UCSD-AML1 (cell line): ENCODE results near the gene RBPJ.
"Not testable (repeated sequence)": the region's sequence is repeated elsewhere in the genome, so short reads cannot be mapped to it uniquely, and the experiment has no call there.

ENCODE experiments used
- DNase-seq: peaks from one replicate; lab custom pipeline; 2025; ENCODE audit not compliant: unreplicated experiment; lab: John Stamatoyannopoulos, UW

Gene RBPJ

GRCh38 chr4:26331380-26331950 lies 10.7 kb downstream of the RBPJ start:
- DNase-seq: no peak

DNA sequence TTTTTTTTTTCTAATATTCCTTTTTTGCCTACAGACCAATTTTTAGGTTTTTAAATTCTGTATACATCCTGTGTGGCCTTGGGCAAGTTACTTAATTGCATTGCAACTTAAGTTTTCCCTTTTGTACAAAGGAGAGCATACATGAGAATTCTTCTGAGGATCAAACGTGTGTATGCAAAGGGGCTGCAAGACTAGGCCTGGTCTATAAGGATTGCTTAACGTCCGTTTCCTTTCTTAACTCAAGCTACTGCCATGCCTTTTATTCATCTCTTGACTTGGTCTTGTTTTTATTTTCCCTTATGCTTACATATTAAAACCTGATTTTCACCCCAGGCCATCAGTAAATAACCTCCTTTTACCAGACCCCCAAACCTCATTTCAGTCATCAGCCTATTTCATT lies 13.6 kb downstream of the RBPJ start:
- no peak for DNase-seq

DNA sequence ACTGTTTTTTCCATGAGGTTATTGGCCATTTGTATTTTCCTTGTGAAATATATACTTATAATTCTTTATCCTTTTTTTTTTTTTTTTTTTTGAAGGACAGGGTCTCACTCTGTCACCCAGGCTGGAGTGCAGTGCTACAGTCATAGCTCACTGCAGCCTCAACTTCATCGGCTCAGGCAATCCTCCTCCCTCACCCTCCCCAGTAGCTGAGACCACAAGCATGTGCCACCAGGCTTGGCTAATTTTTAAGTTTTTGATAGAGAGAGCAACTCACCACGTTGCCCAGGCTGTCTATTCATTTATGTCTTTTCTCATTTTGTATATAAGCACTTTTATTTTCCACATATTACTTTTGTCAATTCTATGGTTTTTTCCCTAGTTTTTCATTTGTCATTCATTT lies 16.8 kb downstream of the RBPJ start:
- no peak for DNase-seq

GRCh38 chr4:26342328-26343037 lies 21.7 kb downstream of the RBPJ start:
- no peak for DNase-seq

DNA sequence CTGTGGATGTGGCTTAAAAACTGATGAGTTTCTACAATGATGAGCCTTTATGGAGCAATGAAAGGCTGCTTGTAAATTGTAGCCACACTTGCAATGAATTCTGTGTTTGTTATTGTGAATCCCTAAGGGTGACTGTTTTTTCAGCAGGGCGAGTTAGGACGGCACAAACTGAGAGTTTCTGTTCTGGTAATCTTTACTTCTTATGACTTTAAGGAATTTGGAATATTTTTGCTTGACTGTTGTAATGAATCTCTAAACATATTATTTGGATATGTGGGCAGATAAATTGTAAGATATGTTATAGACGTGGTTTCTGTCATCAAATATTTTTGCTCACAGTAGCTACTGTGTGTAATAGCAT lies 22.2 kb downstream of the RBPJ start:
- DNase-seq: no peak

DNA sequence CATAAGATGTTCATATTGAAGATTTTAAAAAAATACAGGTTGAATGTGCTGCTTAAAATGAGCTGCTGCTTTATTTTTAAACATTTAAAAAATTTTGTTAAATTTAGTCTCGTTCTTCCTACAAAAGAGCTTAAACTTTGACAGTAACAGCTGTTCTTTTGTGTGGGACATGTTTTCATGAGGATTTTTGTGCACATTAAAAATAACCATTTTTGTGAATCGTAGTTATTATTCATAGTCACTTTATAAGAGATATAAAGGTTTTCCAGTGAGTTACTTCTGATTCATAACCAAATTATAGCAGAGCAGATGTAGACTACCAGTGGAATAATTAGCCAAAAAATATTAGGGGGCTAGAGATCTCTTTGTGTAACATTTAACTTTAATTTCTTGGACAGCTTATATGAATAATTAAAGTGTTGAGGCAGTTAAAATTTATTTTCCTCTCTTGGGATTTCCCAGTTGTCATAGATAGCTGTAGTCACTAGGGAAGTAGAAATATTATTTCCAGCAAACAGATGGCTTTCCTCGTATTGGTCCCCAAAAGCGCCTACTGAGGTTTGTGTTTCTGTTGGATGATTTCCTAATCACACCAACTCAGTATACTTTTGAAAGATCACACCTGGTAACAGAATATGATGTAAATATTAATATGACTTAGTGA lies 24.2 kb downstream of the RBPJ start:
- no peak for DNase-seq

DNA sequence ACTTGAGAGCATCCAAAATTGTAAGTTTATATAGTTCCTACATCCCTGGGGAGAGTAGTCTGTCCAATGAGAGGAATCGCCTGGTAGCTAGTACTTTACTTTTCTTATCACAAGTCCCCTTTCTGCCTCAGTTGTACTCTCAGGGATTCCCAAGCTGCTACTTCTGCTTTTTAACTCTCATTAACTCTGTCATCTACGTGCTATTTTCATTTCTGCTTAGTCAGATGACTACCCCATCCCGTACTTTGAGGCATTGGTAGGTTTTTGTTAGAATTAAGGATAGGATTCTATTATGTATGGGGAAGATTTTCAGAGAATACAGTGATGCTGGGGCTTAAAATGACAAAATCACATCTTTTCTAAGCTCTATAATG lies 24.7 kb downstream of the RBPJ start:
- no peak for DNase-seq

DNA sequence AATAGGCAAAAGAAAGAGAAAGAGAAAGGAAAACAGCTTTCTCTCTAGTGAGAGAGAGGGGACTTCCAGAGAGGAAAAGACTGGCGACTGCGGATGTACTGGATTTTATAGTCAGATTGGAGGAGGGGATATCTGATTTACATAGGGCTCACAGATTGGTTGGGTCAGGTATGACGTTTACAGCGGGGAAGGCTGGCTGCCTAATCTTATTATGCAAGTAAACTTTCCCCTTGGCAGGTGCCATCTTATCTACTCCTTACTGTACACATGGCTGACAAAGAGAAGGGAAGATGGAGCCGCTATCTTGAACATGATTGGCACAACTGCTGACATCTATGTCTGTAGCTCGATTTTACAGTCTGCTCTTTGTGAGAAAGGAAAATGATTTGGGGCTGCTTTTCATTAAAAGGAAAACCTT lies 25.4 kb downstream of the RBPJ start:
- DNase-seq: no peak

DNA sequence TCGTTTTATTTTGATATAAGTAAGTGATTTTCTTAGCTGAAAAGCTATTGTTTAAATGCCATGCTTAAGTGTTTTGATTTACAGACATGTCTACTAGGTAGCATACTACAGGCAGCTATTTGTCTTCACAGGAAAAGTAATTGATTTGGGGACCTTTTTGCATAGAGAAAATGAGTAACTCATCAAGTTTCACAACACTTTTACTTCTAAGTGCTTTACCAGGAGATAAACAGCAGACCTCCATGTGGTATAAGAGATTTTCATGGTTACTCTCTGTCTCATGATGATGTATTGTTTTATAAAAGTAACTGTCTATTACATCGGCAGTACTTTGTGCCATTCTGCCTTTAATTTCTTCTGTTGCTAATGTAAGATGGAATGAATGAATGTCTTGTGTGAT lies 28.7 kb downstream of the RBPJ start:
- DNase-seq: no peak

DNA sequence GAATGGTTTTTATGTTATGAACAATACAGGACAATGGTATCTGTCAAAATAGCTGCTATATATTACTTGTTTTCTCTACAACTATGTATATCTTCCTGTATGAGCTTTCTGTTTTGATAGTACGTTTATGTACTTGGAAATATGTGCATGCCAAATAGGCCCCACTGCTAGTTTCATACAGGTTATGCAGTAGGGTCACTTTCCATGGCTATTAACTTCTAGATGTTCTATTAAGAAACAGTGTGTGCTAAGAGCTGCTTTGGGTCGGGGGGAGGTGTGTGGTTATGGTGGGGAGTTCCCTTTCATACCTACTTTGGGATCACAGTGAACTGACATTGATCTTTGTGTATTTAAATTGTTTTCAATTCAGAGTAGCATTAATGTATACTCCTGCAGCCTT lies 30.9 kb downstream of the RBPJ start:
- no peak for DNase-seq

GRCh38 chr4:26354491-26354890 lies 33.7 kb downstream of the RBPJ start:
- DNase-seq: no peak

GRCh38 chr4:26355392-26356052 lies 34.7 kb downstream of the RBPJ start:
- no peak for DNase-seq

DNA sequence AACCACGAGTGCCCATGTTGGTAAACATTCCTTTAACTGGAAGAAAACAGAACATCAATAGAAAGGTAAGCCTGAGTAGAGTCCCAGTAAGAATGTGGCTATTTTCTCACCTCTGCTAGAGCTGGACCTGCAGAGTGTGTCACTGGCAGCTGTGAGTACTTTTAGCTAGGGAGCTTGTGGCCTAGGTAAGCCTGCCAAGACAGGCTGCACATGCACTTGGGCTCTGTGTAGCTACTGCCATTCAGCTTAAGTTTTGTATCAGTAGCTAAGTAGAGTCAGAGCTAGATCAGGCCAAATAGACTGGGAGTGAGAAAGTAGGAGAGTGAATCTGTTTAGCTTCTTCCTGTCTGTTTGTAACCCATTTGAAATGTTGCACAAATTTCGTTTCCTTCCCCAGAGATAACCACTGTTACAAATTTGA lies 35.3 kb downstream of the RBPJ start:
- no peak for DNase-seq

DNA sequence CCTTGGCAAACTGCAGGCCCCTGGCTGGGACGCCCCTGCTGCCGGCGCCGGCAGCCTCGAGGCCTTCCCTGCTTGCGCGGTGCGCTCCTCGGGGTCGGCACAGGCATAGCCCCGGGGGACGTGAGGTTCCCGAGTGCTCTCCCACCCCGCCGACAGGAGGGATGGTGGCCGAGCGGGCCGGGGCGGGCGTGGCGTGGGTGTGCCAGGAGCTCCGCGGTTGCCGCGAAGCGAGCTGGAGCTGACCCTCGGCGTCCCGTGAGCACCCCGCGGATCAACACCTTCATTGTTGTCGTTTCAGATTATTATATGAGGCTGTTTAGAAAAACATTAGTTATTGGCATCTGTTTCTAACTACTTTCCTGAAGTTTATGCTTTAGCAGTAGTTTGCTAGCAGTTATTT lies 38.7 kb downstream of the RBPJ start:
- not testable (repeated sequence) for DNase-seq

- no peak for DNase-seq
Measured at GRCh38 chr4:26360273-26360672, 39.5 kb downstream of the RBPJ start.

DNA sequence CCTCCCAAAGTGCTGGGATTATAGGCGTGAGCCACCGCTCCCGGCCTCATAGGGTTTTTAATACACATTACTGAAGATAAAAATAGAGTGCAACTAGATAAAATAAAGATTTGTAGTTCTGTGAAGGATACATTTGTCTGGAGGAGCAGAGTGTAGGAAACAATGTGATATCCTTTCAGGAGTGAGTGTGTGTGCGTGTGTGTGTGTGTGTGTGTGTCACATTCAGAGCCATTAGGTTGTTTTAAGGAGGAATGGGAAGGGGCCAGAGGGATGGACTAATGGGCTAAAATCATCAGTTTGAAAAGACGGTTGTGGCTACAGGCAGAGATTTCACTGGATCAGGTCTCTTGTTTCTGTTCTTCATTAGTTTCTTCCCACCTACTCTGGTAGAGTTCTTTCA lies 40.0 kb downstream of the RBPJ start:
- no peak for DNase-seq

DNA sequence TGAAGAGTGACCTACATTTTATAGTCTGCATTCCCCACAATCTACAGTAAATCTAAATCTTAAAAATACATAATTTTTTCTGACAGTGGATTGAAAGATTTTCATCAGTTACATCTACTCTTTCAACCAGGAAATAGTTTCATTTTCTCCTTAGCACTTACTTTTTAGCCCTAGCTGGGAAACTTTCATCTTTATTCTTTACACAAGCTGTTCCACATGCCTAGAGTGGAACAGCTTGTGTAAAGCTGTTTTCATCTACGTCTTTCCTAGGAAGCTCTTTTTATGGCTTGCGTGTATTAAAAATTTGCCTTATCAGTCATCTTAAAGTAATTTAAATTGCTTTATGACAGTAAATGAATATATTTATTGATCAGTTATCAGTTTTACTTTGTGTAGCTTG lies 40.5 kb downstream of the RBPJ start:
- no peak for DNase-seq

- DNase-seq: no peak
Measured at GRCh38 chr4:26362745-26363439, 42.1 kb downstream of the RBPJ start.

GRCh38 chr4:26365537-26366150 lies 44.8 kb downstream of the RBPJ start:
- no peak for DNase-seq

GRCh38 chr4:26367811-26368210 lies 47.0 kb downstream of the RBPJ start:
- no peak for DNase-seq

DNA sequence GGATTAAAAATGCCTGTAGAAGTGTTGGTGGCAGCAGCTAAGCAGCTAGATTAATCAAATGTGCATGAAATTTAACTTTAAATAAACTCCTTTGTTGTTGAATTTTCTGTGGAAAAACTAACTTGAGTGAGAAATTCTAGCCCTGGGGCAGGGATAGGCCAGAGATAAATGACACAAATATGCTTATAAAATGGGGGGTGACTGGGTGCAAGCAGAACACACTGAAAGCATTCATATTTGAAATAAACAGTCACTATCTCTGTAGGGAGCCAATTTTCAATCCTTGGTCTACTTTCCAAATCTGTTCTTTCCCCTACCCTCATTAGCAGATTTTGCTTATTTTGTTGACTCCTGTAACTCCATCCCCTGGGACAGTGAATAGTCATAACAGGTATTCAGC lies 47.9 kb downstream of the RBPJ start:
- DNase-seq: no peak
